ENCODE measurements around the gene NXPH1. TPM values are rescaled to one million over a fixed set of nuclear protein-coding genes. Genes with fewer than 3 reads are reported as not detected.

NXPH1 gene
- total and polyA plus RNA-seq, 9 of the 15 experiments (the other 6 are each of a cell fraction or from before 2014, with no cell fraction given) = 0.16 TPM; not detected in 8

DNA sequence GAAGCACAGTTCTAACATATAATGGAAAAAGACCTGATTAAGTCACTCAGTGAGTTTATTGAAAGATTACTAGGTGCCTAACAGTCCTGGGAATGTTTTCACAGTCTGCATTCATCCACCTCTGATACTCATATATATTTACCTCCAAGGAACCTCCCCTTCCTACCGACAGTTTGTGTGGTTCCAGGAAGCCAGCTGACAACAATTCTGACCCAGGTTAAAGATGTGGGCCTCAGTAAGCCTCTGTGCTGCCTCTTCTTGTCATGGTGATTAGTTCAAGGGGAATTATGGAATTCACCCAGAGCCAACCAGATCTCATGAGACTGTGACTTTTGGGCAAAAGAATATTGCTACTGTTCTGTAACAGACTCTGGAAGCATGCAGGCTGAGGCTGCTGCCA lies 186.8 kb downstream of the NXPH1 start:
- DNase-seq (ENCODE audit: extremely low read depth in 1 of 4, low spot score in 3 of 4) (no peak), ATAC-seq (no peak), FAIRE-seq (no peak)
- no peaks in the 10 kb centered on the region for H3K27me3 ChIP-seq (ENCODE audit: control insufficient read depth in 2 of 2, insufficient read depth in 2 of 2, low read length in 2 of 2)
- no peaks in the 10 kb centered on the region for H3K4me1 ChIP-seq (replicated peaks in 1 of 2; ENCODE audit: control insufficient read depth in 2 of 2, insufficient read depth in 2 of 2, low read length in 2 of 2)
- intact Hi-C loops (cut with micrococcal nuclease) (no loop called here), in situ Hi-C loops (cut with MboI) (no loop called here)
- no peak overlapping the region for H3K4me3 ChIP-seq
- no peak overlapping the region for H3K9ac ChIP-seq (ENCODE audit: insufficient read depth in 1 of 2, low read depth in 2 of 2, low read length in 2 of 2)
- H3K36me3 ChIP-seq (ENCODE audit: control insufficient read depth, insufficient read depth, low read length) = no peaks in the 10 kb centered on the region
- H2AFZ ChIP-seq (ENCODE audit: low read depth, low read length) = no peak overlapping the region
- H3K9me1 ChIP-seq (ENCODE audit: control insufficient read depth, insufficient read depth, low read length) = no peaks in the 10 kb centered on the region
- TF ChIP-seq, protein P1, sequence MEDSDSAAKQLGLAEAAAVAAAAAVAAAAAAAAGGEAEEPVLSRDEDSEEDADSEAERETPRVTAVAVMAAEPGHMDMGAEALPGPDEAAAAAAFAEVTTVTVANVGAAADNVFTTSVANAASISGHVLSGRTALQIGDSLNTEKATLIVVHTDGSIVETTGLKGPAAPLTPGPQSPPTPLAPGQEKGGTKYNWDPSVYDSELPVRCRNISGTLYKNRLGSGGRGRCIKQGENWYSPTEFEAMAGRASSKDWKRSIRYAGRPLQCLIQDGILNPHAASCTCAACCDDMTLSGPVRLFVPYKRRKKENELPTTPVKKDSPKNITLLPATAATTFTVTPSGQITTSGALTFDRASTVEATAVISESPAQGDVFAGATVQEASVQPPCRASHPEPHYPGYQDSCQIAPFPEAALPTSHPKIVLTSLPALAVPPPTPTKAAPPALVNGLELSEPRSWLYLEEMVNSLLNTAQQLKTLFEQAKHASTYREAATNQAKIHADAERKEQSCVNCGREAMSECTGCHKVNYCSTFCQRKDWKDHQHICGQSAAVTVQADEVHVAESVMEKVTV (CRISPR knock-in tag; IDR thresholded peaks at IDR 0.05) = no peak
- TF ChIP-seq, protein P2, sequence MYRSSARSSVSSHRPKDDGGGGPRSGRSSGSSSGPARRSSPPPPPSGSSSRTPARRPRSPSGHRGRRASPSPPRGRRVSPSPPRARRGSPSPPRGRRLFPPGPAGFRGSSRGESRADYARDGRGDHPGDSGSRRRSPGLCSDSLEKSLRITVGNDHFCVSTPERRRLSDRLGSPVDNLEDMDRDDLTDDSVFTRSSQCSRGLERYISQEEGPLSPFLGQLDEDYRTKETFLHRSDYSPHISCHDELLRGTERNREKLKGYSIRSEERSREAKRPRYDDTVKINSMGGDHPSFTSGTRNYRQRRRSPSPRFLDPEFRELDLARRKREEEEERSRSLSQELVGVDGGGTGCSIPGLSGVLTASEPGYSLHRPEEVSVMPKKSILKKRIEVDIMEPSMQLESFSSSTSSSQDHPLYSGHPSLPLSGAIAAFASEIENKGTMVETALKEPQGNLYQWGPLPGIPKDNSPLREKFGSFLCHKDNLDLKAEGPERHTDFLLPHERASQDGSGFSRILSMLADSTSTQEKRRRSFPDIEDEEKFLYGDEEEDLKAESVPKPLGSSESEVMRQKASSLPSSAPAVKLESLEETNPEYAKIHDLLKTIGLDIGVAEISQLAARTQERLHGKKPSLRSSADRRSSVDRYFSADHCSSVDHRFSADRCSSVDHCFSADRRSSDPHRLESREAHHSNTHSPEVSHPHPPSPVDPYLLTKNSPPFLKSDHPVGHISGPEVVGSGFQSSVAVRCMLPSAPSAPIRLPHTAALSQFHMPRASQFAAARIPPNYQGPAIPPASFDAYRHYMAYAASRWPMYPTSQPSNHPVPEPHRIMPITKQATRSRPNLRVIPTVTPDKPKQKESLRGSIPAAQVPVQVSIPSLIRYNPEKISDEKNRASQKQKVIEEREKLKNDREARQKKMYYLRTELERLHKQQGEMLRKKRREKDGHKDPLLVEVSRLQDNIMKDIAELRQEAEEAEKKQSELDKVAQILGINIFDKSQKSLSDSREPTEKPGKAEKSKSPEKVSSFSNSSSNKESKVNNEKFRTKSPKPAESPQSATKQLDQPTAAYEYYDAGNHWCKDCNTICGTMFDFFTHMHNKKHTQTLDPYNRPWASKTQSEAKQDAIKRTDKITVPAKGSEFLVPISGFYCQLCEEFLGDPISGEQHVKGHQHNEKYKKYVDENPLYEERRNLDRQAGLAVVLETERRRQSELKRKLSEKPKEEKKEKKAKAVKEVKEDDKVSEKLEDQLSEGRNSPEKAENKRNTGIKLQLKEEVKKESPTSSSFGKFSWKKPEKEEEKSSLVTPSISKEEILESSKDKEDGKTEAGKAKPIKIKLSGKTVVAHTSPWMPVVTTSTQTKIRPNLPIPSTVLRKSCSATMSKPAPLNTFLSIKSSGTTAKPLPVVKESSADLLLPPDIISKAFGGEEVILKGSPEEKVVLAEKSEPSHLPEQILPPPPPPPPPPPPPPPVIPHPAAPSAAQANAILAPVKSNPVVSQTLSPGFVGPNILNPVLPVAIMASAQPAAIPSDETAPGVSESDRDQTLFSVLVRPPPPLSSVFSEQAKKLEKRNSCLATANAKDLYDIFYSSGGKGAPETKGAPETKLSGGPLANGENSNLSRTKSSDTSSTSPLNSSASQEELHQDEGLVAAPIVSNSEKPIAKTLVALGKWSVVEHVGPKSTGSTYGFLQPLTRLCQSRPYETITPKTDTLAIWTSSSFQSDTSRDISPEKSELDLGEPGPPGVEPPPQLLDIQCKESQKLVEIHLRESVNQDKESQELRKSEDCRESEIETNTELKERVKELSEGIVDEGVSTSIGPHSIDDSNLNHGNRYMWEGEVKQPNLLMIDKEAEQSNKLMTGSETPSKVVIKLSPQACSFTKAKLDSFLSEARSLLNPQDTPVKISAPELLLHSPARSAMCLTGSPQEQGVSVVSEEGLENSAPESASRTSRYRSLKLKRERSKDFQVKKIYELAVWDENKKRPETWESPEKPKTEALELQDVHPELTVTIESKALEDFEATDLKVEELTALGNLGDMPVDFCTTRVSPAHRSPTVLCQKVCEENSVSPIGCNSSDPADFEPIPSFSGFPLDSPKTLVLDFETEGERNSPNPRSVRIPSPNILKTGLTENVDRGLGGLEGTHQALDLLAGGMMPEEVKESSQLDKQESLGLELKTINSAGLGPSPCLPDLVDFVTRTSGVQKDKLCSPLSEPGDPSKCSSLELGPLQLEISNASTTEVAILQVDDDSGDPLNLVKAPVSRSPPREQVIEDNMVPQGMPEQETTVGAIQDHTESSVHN (IDR thresholded peaks at IDR 0.05; ENCODE audit: borderline replicate concordance in 1 of 2, low read depth in 1 of 2) = no peak
- no peak for TF ChIP-seq SIX5 (IDR thresholded peaks at IDR 0.05; ENCODE audit: borderline replicate concordance in 1 of 2, insufficient read depth in 1 of 2, low read depth in 1 of 2, low read length in 2 of 2)
- H3K9me3 ChIP-seq (replicated peaks; ENCODE audit: control insufficient read depth, insufficient read depth, low read depth, low read length) = no peaks in the 10 kb centered on the region
- WGBS (ENCODE audit: insufficient coverage, low coverage, missing lambda C conversion rate) = 6% methylated on average over 1 of the region's 1 CpG
- no peak overlapping the region for H3K4me2 ChIP-seq (ENCODE audit: insufficient read depth, low read length)
- no peak overlapping the region for H3K27ac ChIP-seq (ENCODE audit: extremely low read depth, low read depth, low read length)
- no TSS peak for BruUV-seq (replicated peaks)
- no peaks in the 10 kb centered on the region for H3K79me2 ChIP-seq (ENCODE audit: control insufficient read depth, insufficient read depth, low read length)
- ChIA-PET POLR2A (no interaction called here), CTCF (ENCODE audit: low intra/inter-chr PET ratio) (no interaction called here)
- H4K20me1 ChIP-seq (replicated peaks; ENCODE audit: control insufficient read depth, insufficient read depth, low read length) = no peaks in the 10 kb centered on the region
